Activated CD4-positive, CD25-positive, alpha-beta regulatory T cell treated with anti-CD3 and anti-CD28 coated beads, Interleukin-2, amount 50 U/mL, for 24 hours (primary cell): Measurements from ENCODE around the gene USP6.
"Not testable (repeated sequence)": the region's sequence is repeated elsewhere in the genome, so short reads cannot be mapped to it uniquely, and the experiment has no call there.

ENCODE experiments used
- ATAC-seq, 2 donors: fragments of 150-1000 bp; cut with Tn5 transposase; one replicate each; pipeline ENCODE4 v1.10.0; 2021; ENCODE audit warnings: mild to moderate bottlenecking in 1 of 2, moderate library complexity in 1 of 2

The USP6 gene

GRCh38 chr17:5115673-5116651, at the start of gene USP6:
USP6 (plus strand) TSS chr17:5116032; CDS start chr17:5130368, 14,336 bp downstream.
- no peak for ATAC-seq

- ATAC-seq, result no peak
These were observed 47.6 kb upstream of the USP6 start for GRCh38 chr17:5068236-5068635.

- no peak for ATAC-seq
These were observed 46.1 kb upstream of the USP6 start for GRCh38 chr17:5069724-5070123.

GRCh38 chr17:5075472-5075871, 40.4 kb upstream of the USP6 start:
- not testable (repeated sequence) for ATAC-seq

- ATAC-seq, result not testable (repeated sequence)
These were observed 38.6 kb upstream of the USP6 start for GRCh38 chr17:5077275-5077674.

- ATAC-seq, result no peak
These were observed 38.1 kb upstream of the USP6 start for GRCh38 chr17:5077781-5078105.

GRCh38 chr17:5078106-5079028, 37.5 kb upstream of the USP6 start, which contains the start of gene ZFP3:
ZFP3 (plus strand) TSS chr17:5078467; CDS start chr17:5091505, 13,038 bp downstream.
- peak; percentile 89 for ATAC-seq

GRCh38 chr17:5080591-5080990, 35.2 kb upstream of the USP6 start:
- ATAC-seq, result no peak

- no peak for ATAC-seq
These were observed 23.4 kb upstream of the USP6 start for GRCh38 chr17:5092218-5093010.

GRCh38 chr17:5096731-5097100, 19.1 kb upstream of the USP6 start:
- no peak for ATAC-seq

GRCh38 chr17:5097101-5097834, 18.6 kb upstream of the USP6 start:
- ATAC-seq, result peak; percentile 53 to 79

- no peak for ATAC-seq
These were observed 16.6 kb upstream of the USP6 start for GRCh38 chr17:5099271-5099670.

GRCh38 chr17:5100832-5101231, 15.0 kb upstream of the USP6 start:
- ATAC-seq, result no peak

GRCh38 chr17:5110816-5111215, 5.0 kb upstream of the USP6 start:
- no peak for ATAC-seq

- ATAC-seq, result peak; percentile 92
These were observed 4.2 kb upstream of the USP6 start, which contains the start of gene ZNF232 for GRCh38 chr17:5111402-5112204. ZNF232 (minus strand) TSS chr17:5111878; CDS start chr17:5111822, 56 bp downstream.

- ATAC-seq, result no peak
These were observed 2.4 kb downstream of the USP6 start for GRCh38 chr17:5118219-5118618.

- no peak for ATAC-seq
These were observed 4.2 kb downstream of the USP6 start for GRCh38 chr17:5120036-5120435.

- ATAC-seq, result not testable (repeated sequence)
These were observed 4.8 kb downstream of the USP6 start for GRCh38 chr17:5120436-5121185.

- ATAC-seq, result no peak
These were observed 5.5 kb downstream of the USP6 start for GRCh38 chr17:5121186-5121841.
